Prostate gland (tissue), 2 donors: Measurements from ENCODE around the gene BICRA. TPM values are rescaled to one million over a fixed set of nuclear protein-coding genes. Genes with fewer than 3 reads are reported as not detected.

Source experiments
- small RNA-seq, 2 donors: library from RNA; depleted of rRNA; stranded (forward); fragments of <200 nt; gene quantifications; one replicate each; pipeline ENCODE3, GENCODE V24; 2016
- total RNA-seq, 2 donors: library from RNA; depleted of rRNA; stranded (reverse); fragments of >200 nt; gene quantifications; one replicate each; pipeline ENCODE4 v1.1.0, GENCODE V29; 2016

BICRA gene
- total RNA-seq, 2 donors from 2014 or later: 19.4 to 25.3 TPM

Small RNAs within 50 kb of the gene (small RNA-seq; reads per million reads assigned to genes)
- gene RN7SL322P: 0 reads per million in 2 donors

Other genes starting within 250 kb of the BICRA start
- gene MEIS3, start 189.6 kb upstream of the BICRA start, total RNA-seq: 10 to 100 TPM; 16.2 to 41.6 TPM
- gene SLC8A2, start 137.2 kb upstream of the BICRA start, total RNA-seq: 1 to 10 TPM; 1.3 to 7.7 TPM
- 1 to 10 TPM; 8.8 to 9.0 TPM for gene KPTN, start 124.9 kb upstream of the BICRA start, total RNA-seq
- 100 to 1,000 TPM; 263 to 422 TPM for gene NAPA, start 94.1 kb upstream of the BICRA start, total RNA-seq
- gene ZNF541, start 36.0 kb upstream of the BICRA start, total RNA-seq: 10 to 100 TPM in 1 of 2 donors, under 1 TPM in 1; 0.23 to 13.9 TPM
- 10 to 100 TPM; 48.7 to 83.2 TPM for gene EHD2, start 104.3 kb downstream of the BICRA start, total RNA-seq
- gene NOP53, start 136.4 kb downstream of the BICRA start, total RNA-seq: 100 to 1,000 TPM; 465 to 586 TPM
- gene SELENOW, start 169.6 kb downstream of the BICRA start, total RNA-seq: 100 to 1,000 TPM; 301 to 565 TPM
- under 1 TPM in 1 of 2 donors, not detected in 1; 0.91 TPM for gene TPRX1, start 195.4 kb downstream of the BICRA start, total RNA-seq
- under 1 TPM in 1 of 2 donors, not detected in 1; 0.34 TPM for gene CRX, start 212.8 kb downstream of the BICRA start, total RNA-seq